GM21576 (cell line): ENCODE measurements around the gene CTNND2.
A peak's percentile ranks its signal among the peaks of the same experiment; 100 is the strongest.

Experiments
- ATAC-seq: cut with Tn5 transposase; IDR thresholded peaks from one replicate; pipeline ENCODE4 v1.9.1; 2021; ENCODE audit warnings: mild to moderate bottlenecking, moderate library complexity; ENCODE audit not compliant: unreplicated experiment

The CTNND2 gene

GRCh38 chr5:11056560-11056959, 847.7 kb downstream of the CTNND2 start:
- no peak for ATAC-seq

GRCh38 chr5:11054014-11054413, 850.2 kb downstream of the CTNND2 start:
- ATAC-seq, result no peak

- no peak for ATAC-seq
Measured at GRCh38 chr5:11052871-11053270, 851.4 kb downstream of the CTNND2 start.

- no peak for ATAC-seq
Measured at GRCh38 chr5:11050596-11051304, 853.5 kb downstream of the CTNND2 start.

- ATAC-seq, result no peak
Measured at GRCh38 chr5:11048760-11049159, 855.5 kb downstream of the CTNND2 start.

GRCh38 chr5:11047625-11048024, 856.6 kb downstream of the CTNND2 start:
- no peak for ATAC-seq

- no peak for ATAC-seq
Measured at GRCh38 chr5:11047030-11047429, 857.2 kb downstream of the CTNND2 start.

GRCh38 chr5:11046160-11046559, 858.1 kb downstream of the CTNND2 start:
- no peak for ATAC-seq

GRCh38 chr5:11045411-11045810, 858.8 kb downstream of the CTNND2 start:
- no peak for ATAC-seq

GRCh38 chr5:11044581-11044980, 859.7 kb downstream of the CTNND2 start:
- no peak for ATAC-seq

GRCh38 chr5:11043881-11044280, 860.4 kb downstream of the CTNND2 start:
- no peak for ATAC-seq

- no peak for ATAC-seq
Measured at GRCh38 chr5:11040345-11040744, 863.9 kb downstream of the CTNND2 start.

GRCh38 chr5:11038772-11039171, 865.5 kb downstream of the CTNND2 start:
- no peak for ATAC-seq

- no peak for ATAC-seq
Measured at GRCh38 chr5:11037941-11038340, 866.3 kb downstream of the CTNND2 start.

- ATAC-seq, result no peak
Measured at GRCh38 chr5:11037080-11037479, 867.2 kb downstream of the CTNND2 start.

GRCh38 chr5:11030671-11031070, 873.6 kb downstream of the CTNND2 start:
- ATAC-seq, result no peak

- ATAC-seq, result peak; percentile 75
Measured at GRCh38 chr5:11027660-11028059, 876.6 kb downstream of the CTNND2 start.

GRCh38 chr5:11026543-11026942, 877.7 kb downstream of the CTNND2 start:
- no peak for ATAC-seq

GRCh38 chr5:11023945-11024344, 880.3 kb downstream of the CTNND2 start:
- ATAC-seq, result no peak

- no peak for ATAC-seq
Measured at GRCh38 chr5:11013793-11014192, 890.5 kb downstream of the CTNND2 start.

- no peak for ATAC-seq
Measured at GRCh38 chr5:11012295-11012694, 892.0 kb downstream of the CTNND2 start.

GRCh38 chr5:11010429-11011210, 893.6 kb downstream of the CTNND2 start:
- no peak for ATAC-seq
